GM19239 (cell line): ENCODE measurements around the gene CDHR2.
A peak's percentile ranks its signal among the peaks of the same experiment; 100 is the strongest.
"Not testable (repeated sequence)": the region's sequence is repeated elsewhere in the genome, so short reads cannot be mapped to it uniquely, and the experiment has no call there.

Experiments used
- DNase-seq: peaks from one replicate; pipeline ENCODE4 v3.0.0; 2011; ENCODE audit warnings: low spot score; ENCODE audit not compliant: insufficient read length
- FAIRE-seq: peaks from 2 replicates; lab custom pipeline; 2011; peaks lifted over from hg19 to GRCh38; lab: Jason Lieb, UNC

The CDHR2 gene

DNA sequence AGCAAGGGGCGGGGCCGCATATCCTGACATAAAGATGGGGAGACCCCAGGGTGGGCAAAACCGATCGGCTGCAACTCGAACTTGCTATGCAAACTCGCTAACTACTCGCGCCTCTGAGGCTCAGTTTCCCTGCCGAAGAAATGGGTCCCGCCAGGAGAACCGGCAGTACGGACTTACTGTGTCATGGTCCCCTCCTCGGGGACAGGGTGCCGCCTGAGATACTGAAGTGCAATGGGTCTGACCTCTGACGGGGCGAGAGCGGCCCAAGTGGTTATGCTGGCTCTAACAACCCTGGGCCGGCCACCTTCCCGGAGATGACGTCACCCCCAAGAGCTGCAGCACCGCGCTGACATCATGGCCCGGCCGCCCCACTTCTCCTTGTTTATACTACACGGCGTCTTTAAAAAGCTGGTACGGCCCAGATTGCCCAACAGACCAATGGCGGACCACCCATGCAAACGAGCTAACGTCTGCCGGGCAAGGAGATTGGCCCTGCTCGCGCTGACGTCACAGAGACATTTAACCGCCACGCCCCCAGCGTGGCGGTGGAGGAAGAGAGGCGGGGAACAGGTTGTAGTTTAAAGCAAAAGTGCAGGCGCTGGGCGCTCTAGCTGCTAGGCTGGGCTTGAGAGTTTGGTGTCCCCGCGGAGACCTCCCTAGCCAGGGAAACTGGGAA is 11.4 kb upstream of the CDHR2 start:
- DNase-seq = peak; percentile 83

GRCh38 chr5:176538230-176538988 is 10.7 kb upstream of the CDHR2 start:
- FAIRE-seq (no peak), DNase-seq (no peak)

More for the DNA sequence above, 11.4 kb upstream of the CDHR2 start:
- FAIRE-seq = peak; percentile 96

- FAIRE-seq = no peak
Observed at GRCh38 chr5:176538989-176539384, 10.2 kb upstream of the CDHR2 start.

DNA sequence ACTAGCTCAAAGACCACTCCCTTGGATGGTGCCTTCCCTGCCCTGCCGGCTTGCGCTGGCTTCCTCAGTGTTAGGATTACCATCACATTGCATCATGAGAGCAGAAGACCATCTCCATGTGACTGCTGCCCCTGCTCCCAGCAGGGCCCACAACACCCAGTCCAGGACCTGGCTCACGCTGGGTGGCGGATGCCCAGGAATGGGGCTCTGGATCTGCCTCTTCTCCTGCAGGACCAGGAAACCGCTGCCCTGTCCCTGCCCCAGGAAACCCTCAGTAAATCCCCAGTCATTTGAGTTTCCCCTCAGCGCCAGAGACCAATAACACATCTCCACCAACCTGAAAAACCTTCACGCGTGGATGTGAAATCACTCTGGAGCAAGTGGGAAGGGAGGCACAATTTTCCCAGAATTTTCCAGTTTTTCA is 8.7 kb upstream of the CDHR2 start:
- no peak for FAIRE-seq
- DNase-seq = no peak

More at GRCh38 chr5:176538989-176539384, 10.2 kb upstream of the CDHR2 start:
- no peak for DNase-seq

DNA sequence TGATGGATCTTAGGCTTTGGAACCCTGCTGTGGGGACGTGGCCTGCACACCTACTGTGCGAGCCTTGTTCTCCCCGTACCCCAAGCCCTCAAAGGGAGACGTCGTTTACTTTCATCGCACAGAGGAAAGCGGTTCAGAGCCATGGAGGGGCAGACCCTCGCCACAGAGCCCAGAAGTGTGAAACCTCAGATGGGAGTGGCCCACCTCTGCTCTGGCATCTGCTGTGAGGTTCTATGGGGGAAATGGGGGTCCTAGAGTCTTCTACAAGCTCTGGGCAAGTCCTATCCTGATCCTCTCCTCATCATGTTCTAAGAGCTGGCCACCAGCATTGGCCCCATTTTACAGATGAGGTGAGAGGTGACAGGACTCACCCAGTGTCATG is 8.2 kb upstream of the CDHR2 start:
- no peak for FAIRE-seq

GRCh38 chr5:176541338-176542134 is 7.6 kb upstream of the CDHR2 start:
- FAIRE-seq = peak; percentile 47
- no peak for DNase-seq

More for the DNA sequence above, 8.2 kb upstream of the CDHR2 start:
- DNase-seq = no peak

DNA sequence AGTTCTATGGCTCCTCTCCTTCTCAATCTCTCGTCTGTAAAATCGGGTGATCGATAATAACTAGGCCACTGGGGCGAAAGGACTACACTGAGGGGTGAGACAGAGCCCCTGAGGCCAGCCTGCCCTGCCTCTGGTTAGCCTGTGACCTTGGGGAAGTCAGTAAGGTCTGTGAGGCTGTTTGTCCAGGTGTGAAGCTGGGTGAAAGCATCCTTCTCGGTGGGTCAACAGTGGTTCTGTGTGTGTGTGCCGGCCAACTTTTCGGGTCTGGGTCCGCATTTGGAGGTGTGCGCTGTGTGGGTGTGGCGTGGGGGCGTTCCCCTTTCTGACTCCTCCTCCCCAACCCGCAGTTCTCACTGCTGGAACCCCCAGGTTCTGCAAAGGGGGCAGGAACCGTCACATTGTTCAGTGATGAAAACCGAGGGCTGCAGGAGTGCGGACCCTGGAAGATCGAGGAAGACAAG is 7.0 kb upstream of the CDHR2 start:
- no peak for DNase-seq
- FAIRE-seq = peak; percentile 21

- DNase-seq = no peak
- no peak for FAIRE-seq
Observed at GRCh38 chr5:176542596-176543427, 6.3 kb upstream of the CDHR2 start.

GRCh38 chr5:176543428-176544182 is 5.5 kb upstream of the CDHR2 start:
- FAIRE-seq (peak; percentile 80), DNase-seq (peak; percentile 74)

- FAIRE-seq (no peak), DNase-seq (no peak)
Observed at GRCh38 chr5:176545388-176545736, 3.8 kb upstream of the CDHR2 start.

GRCh38 chr5:176545737-176546509 is 3.2 kb upstream of the CDHR2 start:
- DNase-seq (no peak), FAIRE-seq (no peak)

DNA sequence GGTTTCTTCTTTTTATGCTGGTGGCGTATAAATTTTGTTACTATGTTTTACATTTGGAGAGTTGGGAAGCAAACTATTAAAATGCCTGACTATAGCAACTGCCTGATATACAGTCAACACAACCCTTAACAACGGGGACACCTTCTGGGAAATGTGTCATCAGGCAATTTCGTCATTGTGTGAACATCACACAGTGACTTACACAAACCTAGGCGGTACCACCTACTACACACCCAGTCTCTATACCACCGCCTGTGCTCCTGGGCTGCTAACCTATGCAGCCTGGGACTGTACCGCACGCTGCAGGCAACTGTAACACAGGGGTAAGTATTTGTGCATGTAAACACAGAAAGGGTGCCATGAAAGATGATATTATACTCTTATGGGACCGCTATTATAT is 1.3 kb upstream of the CDHR2 start:
- DNase-seq = no peak
- no peak for FAIRE-seq

GRCh38 chr5:176549871-176550270 is 729 bp downstream of the CDHR2 start:
- FAIRE-seq (no peak), DNase-seq (no peak)

DNA sequence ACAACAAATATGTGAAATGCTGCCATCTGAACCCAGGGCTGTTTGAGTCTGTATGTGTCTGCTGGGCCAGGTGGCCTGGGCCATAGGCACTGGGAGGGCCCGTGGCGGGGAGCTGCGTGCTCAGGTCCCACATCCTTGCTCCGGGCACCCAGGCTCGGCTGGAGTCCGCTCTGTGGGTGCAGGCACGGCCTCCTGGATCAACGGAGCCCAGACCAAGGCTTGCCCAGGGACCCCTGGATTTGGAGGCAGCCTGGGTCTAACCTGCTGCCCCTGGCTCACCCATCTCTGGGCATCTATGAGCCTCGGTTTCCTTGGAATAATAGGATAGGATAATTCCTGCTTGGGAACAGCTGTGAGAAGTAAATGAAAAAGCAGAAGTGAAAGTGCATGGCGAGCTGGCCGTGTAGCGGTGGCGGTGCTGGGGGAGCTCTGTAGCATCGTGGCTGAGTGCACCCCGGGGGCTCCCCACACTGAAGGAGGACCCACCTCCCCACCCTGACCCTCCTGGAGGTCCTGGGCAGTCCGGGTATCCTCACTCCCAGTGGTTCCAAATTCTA is 1.2 kb downstream of the CDHR2 start:
- no peak for FAIRE-seq
- DNase-seq = no peak

GRCh38 chr5:176550937-176551336 is 1.8 kb downstream of the CDHR2 start:
- DNase-seq, FAIRE-seq: not testable (repeated sequence)

DNA sequence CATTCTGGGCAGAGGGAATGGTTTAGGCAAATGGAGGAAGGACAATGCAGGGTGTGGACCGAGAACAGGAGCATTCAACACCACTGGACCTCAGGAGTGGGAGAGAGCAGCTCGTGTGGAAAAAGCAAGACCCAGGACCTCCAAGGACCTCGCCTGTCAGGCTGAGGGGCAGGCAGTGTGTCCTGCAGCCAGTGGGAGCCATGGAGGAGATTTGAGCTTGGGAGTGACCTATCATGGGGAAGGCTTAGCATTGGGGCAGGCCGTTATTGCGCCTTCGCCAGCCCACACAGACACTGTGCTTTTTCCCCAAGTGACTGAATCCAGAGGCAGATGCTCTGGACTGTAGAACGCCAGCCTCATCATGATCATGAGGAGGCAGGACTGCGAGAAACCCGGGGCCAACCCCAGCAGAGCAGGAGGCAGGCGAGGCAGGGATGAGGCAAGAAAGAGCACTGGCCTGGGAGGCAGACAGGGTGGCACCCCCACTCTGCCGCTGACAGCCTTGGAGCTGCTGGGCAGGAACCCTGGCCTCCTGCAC is 3.3 kb downstream of the CDHR2 start:
- FAIRE-seq (no peak), DNase-seq (no peak)

DNA sequence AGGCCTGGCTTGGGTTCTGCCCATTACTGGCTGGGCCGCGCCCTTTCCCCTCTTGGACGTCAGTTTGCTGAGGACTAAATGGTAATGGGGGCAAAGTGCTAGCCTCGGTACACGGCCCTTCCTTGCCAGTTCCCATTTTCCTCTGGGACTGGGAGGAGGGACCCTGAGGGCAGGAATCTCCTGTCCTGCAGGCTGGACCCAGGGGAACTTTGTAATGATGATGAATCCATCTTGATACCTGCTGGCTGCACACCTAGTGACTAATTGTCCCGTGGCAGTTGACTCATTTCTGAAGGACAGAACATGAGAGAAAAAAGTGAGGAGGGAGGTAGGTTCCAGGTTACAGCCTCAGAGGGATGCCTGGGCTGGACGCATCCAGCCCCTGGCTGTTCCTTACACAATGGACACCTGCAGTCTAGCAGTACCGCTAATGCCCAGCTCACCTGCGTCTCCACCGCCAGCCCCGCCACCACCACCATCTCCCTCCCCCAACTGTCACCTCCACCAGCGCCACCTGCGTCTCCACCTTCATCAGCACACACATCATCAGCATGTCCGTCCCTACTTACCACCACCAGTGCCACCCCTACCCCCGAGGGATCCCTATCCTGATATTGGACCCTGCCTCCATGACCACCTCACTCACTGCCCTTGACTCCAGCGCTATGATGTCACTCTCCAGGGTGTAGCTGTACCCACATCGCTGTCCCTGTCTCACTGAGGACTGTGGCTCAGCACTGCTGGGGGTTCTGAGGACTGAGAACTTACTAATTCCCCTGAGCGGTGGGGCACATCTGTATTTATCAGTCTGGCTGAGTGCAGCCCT is 4.3 kb downstream of the CDHR2 start:
- FAIRE-seq (no peak), DNase-seq (no peak)
